HepG2 (cell line): Measurements from ENCODE around the gene MIF4GD. TPM values are rescaled to one million over a fixed set of nuclear protein-coding genes. Genes with fewer than 3 reads are reported as not detected.

Experiments used
- FOSL2 ChIP-seq: sonication (generic); formaldehyde crosslinking; IDR thresholded peaks from 2 replicates; pipeline ENCODE4 v1.4.0; 2020; ENCODE audit warnings: missing genetic modification reagents
- FOXO4 ChIP-seq: sonication (generic); formaldehyde crosslinking; conservative IDR thresholded peaks from 2 replicates; pipeline ENCODE4 v1.8.1; 2023; ENCODE audit warnings: missing genetic modification reagents
- GPN1 ChIP-seq: sonication (generic); formaldehyde crosslinking; IDR thresholded peaks from 2 replicates; pipeline ENCODE4 v1.5.1; 2020; ENCODE audit warnings: missing genetic modification reagents, borderline replicate concordance
- GZF1 ChIP-seq: sonication (generic); formaldehyde crosslinking; IDR thresholded peaks from 2 replicates; pipeline ENCODE4 v1.5.1; 2020; ENCODE audit warnings: mild to moderate bottlenecking, missing genetic modification reagents
- HNRNPK ChIP-seq: fragments of 200-400 bp; formaldehyde crosslinking; IDR thresholded peaks from 2 replicates; pipeline ENCODE4 v1.6.1; 2018; ENCODE audit warnings: low read length, low read depth, moderate library complexity, mild to moderate bottlenecking; ENCODE audit not compliant: poor library complexity, severe bottlenecking
- NFE2L1 ChIP-seq: sonication (generic); formaldehyde crosslinking; IDR thresholded peaks from 2 replicates; pipeline ENCODE4 v1.4.0; 2020; ENCODE audit warnings: missing genetic modification reagents, mild to moderate bottlenecking, borderline replicate concordance
- NR3C1 ChIP-seq: sonication (generic); formaldehyde crosslinking; IDR thresholded peaks from 2 replicates; pipeline ENCODE4 v1.4.0; 2020; ENCODE audit warnings: missing genetic modification reagents
- PCBP2 ChIP-seq: fragments of 200-400 bp; formaldehyde crosslinking; optimal IDR thresholded peaks from 2 replicates; pipeline ENCODE3; 2018; ENCODE audit warnings: low read length, low read depth; ENCODE audit not compliant: poor library complexity, severe bottlenecking
- SAP130 ChIP-seq: IDR thresholded peaks from 2 replicates; pipeline ENCODE4 v1.6.1; 2016; ENCODE audit warnings: low read depth
- SMAD3 ChIP-seq: sonication (generic); formaldehyde crosslinking; IDR thresholded peaks from 2 replicates; pipeline ENCODE4 v1.4.0; 2020; ENCODE audit warnings: missing genetic modification reagents
- SOX6 ChIP-seq, 2 experiments: fragments of 450-650 bp in 1 of 2; sonication (generic) in 1 of 2; formaldehyde crosslinking in 1 of 2; IDR thresholded peaks; 2 replicates each; pipeline versions ENCODE4 v1.4.0 to v1.6.1; 2017 to 2020; ENCODE audit warnings: antibody characterized with exemption in 1 of 2, mild to moderate bottlenecking in 1 of 2, missing genetic modification reagents in 1 of 2
- SPEN ChIP-seq: sonication (generic); formaldehyde crosslinking; IDR thresholded peaks from 2 replicates; pipeline ENCODE4 v1.5.1; 2020; ENCODE audit warnings: low read depth, mild to moderate bottlenecking, missing genetic modification reagents
- ZFP36 ChIP-seq: fragments of 150-350 bp; IDR thresholded peaks from 2 replicates; pipeline ENCODE4 v1.6.1; 2018; ENCODE audit warnings: borderline replicate concordance, low read length, low read depth; ENCODE audit not compliant: partially characterized antibody
- ZFP41 ChIP-seq: sonication (generic); formaldehyde crosslinking; IDR thresholded peaks from 2 replicates; pipeline ENCODE4 v1.4.0; 2020; ENCODE audit warnings: mild to moderate bottlenecking, missing genetic modification reagents, borderline replicate concordance
- ZFP91 ChIP-seq: sonication (generic); formaldehyde crosslinking; IDR thresholded peaks from 2 replicates; pipeline ENCODE4 v1.9.0; 2022; ENCODE audit warnings: missing genetic modification reagents, mild to moderate bottlenecking, borderline replicate concordance
- ZKSCAN5 ChIP-seq: sonication (generic); formaldehyde crosslinking; IDR thresholded peaks from 2 replicates; pipeline ENCODE4 v1.5.1; 2020; ENCODE audit warnings: mild to moderate bottlenecking, missing genetic modification reagents
- ZNF557 ChIP-seq: sonication (generic); formaldehyde crosslinking; IDR thresholded peaks from 2 replicates; pipeline ENCODE4 v1.4.0; 2020; ENCODE audit warnings: missing genetic modification reagents
- ZNF687 ChIP-seq: sonication (generic); formaldehyde crosslinking; IDR thresholded peaks from 2 replicates; pipeline ENCODE4 v1.5.1; 2020; ENCODE audit warnings: mild to moderate bottlenecking, missing genetic modification reagents, moderate library complexity
- ZNF7 ChIP-seq: IDR thresholded peaks from 2 replicates; pipeline ENCODE4 v1.6.1; 2016; ENCODE audit warnings: missing biosample characterization, missing genetic modification reagents
- ZNF724P ChIP-seq: sonication (generic); formaldehyde crosslinking; IDR thresholded peaks from 2 replicates; pipeline ENCODE4 v1.8.0; 2022; ENCODE audit warnings: missing genetic modification reagents, borderline replicate concordance
- ZNF883 ChIP-seq: sonication (generic); formaldehyde crosslinking; IDR thresholded peaks from 2 replicates; pipeline ENCODE4 v1.5.1; 2020; ENCODE audit warnings: mild to moderate bottlenecking, missing genetic modification reagents; ENCODE audit errors: not compliant biosample characterization
- polyA plus RNA-seq, 8 experiments: library from polyadenylated mRNA; depleted of rRNA in 3 of 8; stranded (reverse) in 7 of 8; unstranded in 1 of 8; fragments of >200 nt; fragmentation: Illumina TruSeq in 4 of 8; extraction: Trizol in 4 of 8; gene quantifications; 2 replicates each; pipeline versions ENCODE4 v1.2.1 to v1.2.3, GENCODE V29; 2011 to 2016; ENCODE audit warnings: low read depth in 4 of 8, missing spikeins in 1 of 8, mixed read lengths in 1 of 8; ENCODE audit not compliant: insufficient read depth in 1 of 8
- total RNA-seq, 5 experiments: library from RNA; depleted of rRNA; stranded (reverse); fragments of >200 nt; fragmentation: Illumina TruSeq; extraction: Trizol; gene quantifications; 2 replicates each; pipeline ENCODE4 v1.2.3, GENCODE V29; 2016; ENCODE audit warnings: low read depth in 1 of 5

MIF4GD gene
- total and polyA plus RNA-seq, 2 of the 13 experiments (the other 11 are each of a cell fraction or from before 2014, with no cell fraction given): 14.0 to 28.0 TPM

GRCh38 chr17:75267411-75268232 lies 3.4 kb downstream of the MIF4GD start (continued):
- TF ChIP-seq SOX6 (IDR thresholded peaks at IDR 0.05) (no peak), SOX6 (CRISPR knock-in tag; IDR thresholded peaks at IDR 0.05) (no peak; the same call in none of the 2 replicates), ZNF7 (CRISPR knock-in tag) (no peak), ZNF724P (CRISPR knock-in tag) (no peak), ZNF883 (CRISPR knock-in tag) (peak; percentile 68), FOXO4 (CRISPR knock-in tag) (0 out of 2 replicates have a peak, but pooled peaks have one; percentile 95), SPEN (CRISPR knock-in tag) (peak; percentile 73; the same call in 1 of the 2 replicates), GPN1 (CRISPR knock-in tag) (0 out of 2 replicates have a peak, but pooled peaks have one; percentile 46), ZKSCAN5 (CRISPR knock-in tag) (no peak), SAP130 (CRISPR knock-in tag) (peak; percentile 94), ZFP91 (CRISPR knock-in tag) (peak; percentile 80; the same call in 1 of the 2 replicates), NFE2L1 (no peak), SMAD3 (CRISPR knock-in tag) (no peak), HNRNPK (no peak), PCBP2 (no peak), ZNF687 (CRISPR knock-in tag) (peak; percentile 93), GZF1 (no peak), NR3C1 (no peak), ZNF557 (no peak), ZFP36 (no peak), ZFP41 (CRISPR knock-in tag) (peak; percentile 41; the same call in 1 of the 2 replicates), FOSL2 (peak; percentile 51)
